ENCODE results near the gene XPO6. TPM values are rescaled to one million over a fixed set of nuclear protein-coding genes. Genes with fewer than 3 reads are reported as not detected.

Gene XPO6
- polyA plus RNA-seq, 1 experiment = 207 TPM

GRCh38 chr16:28058839-28059589 is 152.8 kb downstream of the XPO6 start:
- Histone ChIP-seq H3K4me3 (ENCODE audit: low read depth, low read length) (no peak overlapping the region), H3K9me3 (ENCODE audit: control insufficient read depth, insufficient read depth, low read length) (no peaks in the 10 kb centered on the region; the same call in 1 of the 2 replicates), H3K27ac (ENCODE audit: low read depth, low read length) (no peak overlapping the region), H3K27me3 (ENCODE audit: control insufficient read depth, insufficient read depth, low read length) (peaks cover 55% of the 10 kb centered on the region)
- POLR2A ChIA-PET = no interaction called here
- CTCF ChIA-PET = no interaction called here
- DNase-seq (ENCODE audit: low read depth, low spot score) = no peak
- no peak for TF ChIP-seq CTCF (IDR thresholded peaks at IDR 0.05; ENCODE audit: low read depth, low read length)

GRCh38 chr16:28057949-28058348 is 153.8 kb downstream of the XPO6 start:
- CTCF ChIA-PET = no interaction called here
- H3K4me3 ChIP-seq (ENCODE audit: low read depth, low read length) = no peak overlapping the region
- TF ChIP-seq CTCF (IDR thresholded peaks at IDR 0.05; ENCODE audit: low read depth, low read length) = no peak
- H3K9me3 ChIP-seq (ENCODE audit: control insufficient read depth, insufficient read depth, low read length) = no peaks in the 10 kb centered on the region; the same call in 1 of the 2 replicates
- POLR2A ChIA-PET = no interaction called here
- no peak for DNase-seq (ENCODE audit: low read depth, low spot score)
- H3K27ac ChIP-seq (ENCODE audit: low read depth, low read length) = no peak overlapping the region
- peaks cover 57% of the 10 kb centered on the region for H3K27me3 ChIP-seq (ENCODE audit: control insufficient read depth, insufficient read depth, low read length)

GRCh38 chr16:28053461-28053860 is 158.3 kb downstream of the XPO6 start:
- Histone ChIP-seq H3K27me3 (ENCODE audit: control insufficient read depth, insufficient read depth, low read length) (peaks cover 21% of the 10 kb centered on the region), H3K27ac (ENCODE audit: low read depth, low read length) (no peak overlapping the region), H3K9me3 (ENCODE audit: control insufficient read depth, insufficient read depth, low read length) (peaks cover 4% of the 10 kb centered on the region), H3K4me3 (ENCODE audit: low read depth, low read length) (no peak overlapping the region)
- ChIA-PET POLR2A (no interaction called here), CTCF (no interaction called here)
- no peak for TF ChIP-seq CTCF (IDR thresholded peaks at IDR 0.05; ENCODE audit: low read depth, low read length)
- no peak for DNase-seq (ENCODE audit: low read depth, low spot score)

DNA sequence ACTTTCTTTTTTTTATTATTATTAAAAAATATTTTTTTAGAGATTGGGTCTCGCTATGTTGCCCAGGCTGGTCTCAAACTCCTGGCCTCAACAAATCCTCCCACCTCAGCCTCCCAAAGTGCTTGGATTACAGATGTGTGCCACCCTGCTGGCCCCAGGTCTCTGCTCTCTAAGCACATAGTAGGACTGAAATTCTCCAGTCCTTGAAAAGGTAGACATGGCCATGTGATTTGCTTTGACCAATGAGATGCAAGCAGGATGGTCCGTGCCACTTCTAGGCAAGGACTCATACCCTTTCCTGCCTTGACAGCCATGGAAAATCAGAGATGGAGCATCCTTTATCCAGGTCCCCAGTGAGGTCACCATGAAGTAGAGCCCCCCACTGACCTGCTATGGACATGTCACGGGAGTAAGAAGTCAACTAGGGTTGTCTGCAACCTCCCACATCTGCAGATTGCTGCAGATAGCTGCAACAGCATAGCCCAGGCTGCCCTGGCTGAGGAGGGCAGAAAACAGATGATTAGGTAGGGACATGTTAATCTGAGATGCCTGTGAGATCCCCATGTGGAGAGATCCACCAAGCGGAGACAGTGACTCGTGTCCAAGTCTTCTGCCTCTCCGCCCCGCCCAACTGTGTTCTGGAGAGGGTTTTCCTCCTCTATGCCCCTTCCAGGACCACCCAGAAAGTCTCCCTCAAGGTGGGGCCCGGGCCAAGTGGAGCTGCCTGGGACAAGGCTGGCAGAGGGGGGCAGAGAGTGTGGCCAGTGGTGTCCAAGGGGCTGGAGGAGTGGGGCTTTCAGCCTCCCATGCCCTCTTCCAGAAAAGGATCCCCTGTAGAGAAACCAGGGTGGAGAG is 159.3 kb downstream of the XPO6 start:
- DNase-seq (ENCODE audit: low read depth, low spot score) = no peak
- peaks cover 4% of the 10 kb centered on the region; the same call in 1 of the 2 replicates for H3K9me3 ChIP-seq (ENCODE audit: control insufficient read depth, insufficient read depth, low read length)
- H3K27me3 ChIP-seq (ENCODE audit: control insufficient read depth, insufficient read depth, low read length) = peaks cover 14% of the 10 kb centered on the region
- ChIA-PET POLR2A (no interaction called here), CTCF (interaction anchor here (1.1 kb wide), 1 partner anchor 18 kb away, joined by 3 read pairs; no protein-coding TSS in a partner anchor)
- no peak overlapping the region for H3K27ac ChIP-seq (ENCODE audit: low read depth, low read length)
- no peak overlapping the region for H3K4me3 ChIP-seq (ENCODE audit: low read depth, low read length)
- TF ChIP-seq CTCF (IDR thresholded peaks at IDR 0.05; ENCODE audit: low read depth, low read length) = no peak

GRCh38 chr16:28051486-28051885 is 160.3 kb downstream of the XPO6 start:
- ChIA-PET POLR2A (no interaction called here), CTCF (interaction anchor here (1.1 kb wide), 1 partner anchor 19 kb away, joined by 3 read pairs; no protein-coding TSS in a partner anchor)
- no peak for DNase-seq (ENCODE audit: low read depth, low spot score)
- no peak overlapping the region for H3K4me3 ChIP-seq (ENCODE audit: low read depth, low read length)
- H3K9me3 ChIP-seq (ENCODE audit: control insufficient read depth, insufficient read depth, low read length) = peaks cover 4% of the 10 kb centered on the region; the same call in 1 of the 2 replicates
- H3K27ac ChIP-seq (ENCODE audit: low read depth, low read length) = no peak overlapping the region
- H3K27me3 ChIP-seq (ENCODE audit: control insufficient read depth, insufficient read depth, low read length) = peaks cover 11% of the 10 kb centered on the region
- no peak for TF ChIP-seq CTCF (IDR thresholded peaks at IDR 0.05; ENCODE audit: low read depth, low read length)
